GM12873 (cell line): ENCODE measurements around the gene KLC1.

ENCODE experiments used
- CTCF ChIP-seq: IDR thresholded peaks from 2 replicates; pipeline ENCODE4 v1.5.1; 2012; ENCODE audit warnings: low read depth, mild to moderate bottlenecking, moderate library complexity, low read length, control low read depth; ENCODE audit not compliant: insufficient read depth; ENCODE audit errors: missing control alignments

The KLC1 gene

GRCh38 chr14:103662591-103662990 is 33.6 kb downstream of the KLC1 start:
- no peak for TF ChIP-seq CTCF

DNA sequence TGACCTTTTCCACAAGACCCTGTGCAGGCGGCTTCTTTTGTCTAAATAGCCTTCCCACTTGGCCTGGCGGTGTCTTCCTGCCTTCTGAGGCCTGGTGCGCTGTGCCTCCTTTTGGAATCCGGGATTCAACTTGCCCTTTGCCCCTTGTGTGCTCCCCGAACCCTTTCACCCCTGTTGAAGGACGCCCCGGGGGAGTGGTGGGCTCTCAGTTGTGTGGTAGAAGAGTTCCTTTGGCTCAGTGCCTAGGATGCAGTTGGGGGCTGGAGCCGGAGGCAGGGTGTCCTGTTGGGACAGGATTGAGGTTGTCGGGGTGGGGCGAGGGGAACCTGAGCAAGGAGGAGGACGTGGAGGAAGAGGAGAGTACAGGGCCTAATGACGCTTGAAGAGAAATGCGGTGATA is 34.5 kb downstream of the KLC1 start:
- TF ChIP-seq CTCF: no peak

DNA sequence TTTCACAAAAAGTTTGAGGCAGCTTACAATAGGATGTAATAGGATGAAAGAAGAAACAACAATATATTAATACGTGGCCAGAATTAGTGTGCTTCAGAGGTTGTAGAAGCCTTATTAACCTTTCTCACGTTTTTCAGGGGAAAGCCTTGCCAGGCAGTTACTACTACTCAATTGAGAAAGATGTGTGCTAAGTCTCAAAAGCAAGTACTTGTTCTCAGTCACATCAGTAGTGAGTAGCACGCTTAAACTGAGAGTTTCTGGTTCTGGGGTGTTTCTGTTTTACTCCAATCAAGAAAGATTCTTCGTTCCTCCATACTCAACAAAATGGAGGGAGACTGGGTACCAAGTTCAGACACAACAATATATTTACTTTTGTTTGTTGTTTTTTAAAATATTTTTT is 38.7 kb downstream of the KLC1 start:
- TF ChIP-seq CTCF: no peak

DNA sequence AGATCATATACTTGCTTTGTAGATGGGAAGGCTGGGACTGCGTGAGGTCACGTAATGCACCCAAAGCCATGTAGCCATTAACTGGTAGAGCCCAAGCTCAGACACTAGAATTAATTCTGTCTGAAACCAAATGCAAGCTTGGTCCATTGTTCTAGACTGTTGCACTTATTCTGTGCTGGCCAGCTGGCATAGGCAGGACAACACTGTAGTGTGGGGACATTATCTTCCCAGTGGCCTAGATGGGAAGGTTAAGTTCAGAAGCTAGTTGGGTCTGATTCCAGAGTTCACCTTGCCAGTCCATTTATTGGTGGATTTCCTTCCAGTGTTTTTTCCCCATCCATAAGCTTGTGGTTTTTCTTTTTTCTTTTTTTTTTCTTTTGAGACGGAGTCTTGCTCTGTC is 39.1 kb downstream of the KLC1 start:
- TF ChIP-seq CTCF: no peak

- TF ChIP-seq CTCF: no peak
Observed at GRCh38 chr14:103669370-103669769, 40.4 kb downstream of the KLC1 start.

GRCh38 chr14:103671911-103672310 is 42.9 kb downstream of the KLC1 start:
- no peak for TF ChIP-seq CTCF

DNA sequence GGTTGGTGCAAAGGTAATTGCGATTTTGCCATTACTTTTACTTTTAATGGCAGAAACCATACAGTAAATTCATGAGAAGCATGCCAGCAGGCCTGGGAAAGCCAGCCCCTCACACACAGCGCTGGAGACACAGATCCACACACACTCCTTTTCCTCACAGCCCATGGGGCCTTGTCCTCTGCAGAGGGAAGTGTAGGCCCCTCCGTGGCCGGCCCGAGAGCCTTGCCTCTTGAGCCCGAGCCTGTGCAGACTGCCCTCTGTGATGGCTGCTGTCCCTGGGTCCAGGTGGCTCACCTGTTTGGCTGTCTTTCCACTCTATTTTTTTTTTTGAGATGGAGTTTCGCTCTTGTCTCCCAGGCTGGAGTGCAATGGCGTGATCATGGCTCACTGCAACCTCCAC is 46.9 kb downstream of the KLC1 start:
- TF ChIP-seq CTCF: no peak
